Coronary artery (tissue), 2 donors: Measurements from ENCODE around the gene SETD7.

Source experiments
- DNase-seq: peaks from one replicate; pipeline ENCODE4 v3.0.0-alpha.2; 2017; ENCODE audit warnings: low spot score
- H3K27ac ChIP-seq, 2 donors: fragments of 200-600 bp; sonication (generic); one replicate each; pipeline ENCODE4 v1.5.1; 2016 to 2019
- H3K4me3 ChIP-seq: fragments of 200-600 bp; sonication (generic); 2 replicates; pipeline ENCODE4 v1.5.1; 2016; ENCODE audit warnings: mild to moderate bottlenecking, moderate library complexity
- TF ChIP-seq, protein P1 (sequence below): fragments of 200-600 bp; sonication (generic); IDR thresholded peaks from one replicate; pipeline ENCODE4 v1.5.1; 2019; ENCODE audit warnings: antibody characterized with exemption

SETD7 gene

DNA sequence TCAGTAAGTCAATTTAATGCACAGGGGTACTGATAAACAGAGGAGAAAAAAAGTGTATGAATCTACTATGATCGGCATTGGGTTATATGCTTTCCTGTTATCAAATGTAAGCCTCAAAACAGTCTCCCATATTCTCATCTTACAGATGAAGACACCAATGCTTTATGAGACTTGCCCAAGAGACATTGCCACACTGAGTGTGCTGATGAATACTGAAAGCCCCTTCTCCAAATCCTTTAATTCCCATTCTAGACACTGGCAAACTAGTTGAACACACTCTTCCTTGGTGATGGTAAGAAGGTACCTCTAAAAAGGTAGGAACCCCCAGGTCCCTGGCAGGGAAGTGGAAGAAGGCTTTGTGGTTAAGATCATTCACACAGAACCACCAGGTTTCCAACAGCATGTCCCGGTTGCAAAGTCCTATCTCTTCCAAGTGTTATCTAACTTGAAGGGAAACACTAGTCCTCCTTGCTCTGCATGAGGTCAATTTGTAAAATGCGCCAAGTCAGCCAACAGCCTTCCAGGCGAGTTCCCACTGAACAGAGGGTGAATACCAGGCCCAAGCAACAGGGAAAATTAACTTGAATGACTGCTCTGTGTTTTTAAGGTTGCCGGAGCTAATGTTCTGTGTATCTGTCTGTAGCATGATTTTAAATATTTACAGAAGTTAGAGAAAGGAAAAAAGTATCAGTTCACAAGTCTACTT, 5.1 kb downstream of the SETD7 start:
- no peak for DNase-seq
- H3K4me3 ChIP-seq: no peak overlapping the region
- TF ChIP-seq, protein P1, sequence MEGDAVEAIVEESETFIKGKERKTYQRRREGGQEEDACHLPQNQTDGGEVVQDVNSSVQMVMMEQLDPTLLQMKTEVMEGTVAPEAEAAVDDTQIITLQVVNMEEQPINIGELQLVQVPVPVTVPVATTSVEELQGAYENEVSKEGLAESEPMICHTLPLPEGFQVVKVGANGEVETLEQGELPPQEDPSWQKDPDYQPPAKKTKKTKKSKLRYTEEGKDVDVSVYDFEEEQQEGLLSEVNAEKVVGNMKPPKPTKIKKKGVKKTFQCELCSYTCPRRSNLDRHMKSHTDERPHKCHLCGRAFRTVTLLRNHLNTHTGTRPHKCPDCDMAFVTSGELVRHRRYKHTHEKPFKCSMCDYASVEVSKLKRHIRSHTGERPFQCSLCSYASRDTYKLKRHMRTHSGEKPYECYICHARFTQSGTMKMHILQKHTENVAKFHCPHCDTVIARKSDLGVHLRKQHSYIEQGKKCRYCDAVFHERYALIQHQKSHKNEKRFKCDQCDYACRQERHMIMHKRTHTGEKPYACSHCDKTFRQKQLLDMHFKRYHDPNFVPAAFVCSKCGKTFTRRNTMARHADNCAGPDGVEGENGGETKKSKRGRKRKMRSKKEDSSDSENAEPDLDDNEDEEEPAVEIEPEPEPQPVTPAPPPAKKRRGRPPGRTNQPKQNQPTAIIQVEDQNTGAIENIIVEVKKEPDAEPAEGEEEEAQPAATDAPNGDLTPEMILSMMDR: no peak
- peak overlapping the region in 1 of 2 donors; percentile 34 for H3K27ac ChIP-seq

DNA sequence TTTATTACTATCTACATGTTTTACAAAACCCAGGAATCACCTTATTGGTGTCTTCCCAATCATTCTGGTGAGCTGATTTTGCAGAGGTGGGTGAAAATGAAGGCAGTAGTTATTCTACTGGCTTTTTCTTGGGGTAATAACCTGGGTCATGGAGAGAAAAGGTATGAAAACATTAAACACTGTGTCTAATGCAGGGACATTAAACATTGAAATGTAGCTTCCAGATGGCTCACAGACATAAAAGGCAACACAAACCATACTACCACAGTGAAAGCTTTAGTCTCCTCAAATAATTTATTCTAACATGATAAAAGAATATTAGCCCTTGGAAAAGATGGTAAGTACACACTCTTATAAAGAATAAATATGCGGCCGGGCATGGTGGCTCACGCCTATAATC, 8.0 kb downstream of the SETD7 start:
- no peak overlapping the region for H3K27ac ChIP-seq
- TF ChIP-seq, protein P1: no peak
- H3K4me3 ChIP-seq: no peak overlapping the region
- DNase-seq: no peak

- Histone ChIP-seq H3K4me3 (no peak overlapping the region), H3K27ac (no peak overlapping the region)
- TF ChIP-seq, protein P1: no peak
- DNase-seq: no peak
These were observed 15.4 kb downstream of the SETD7 start for GRCh38 chr4:139540632-139541031.

DNA sequence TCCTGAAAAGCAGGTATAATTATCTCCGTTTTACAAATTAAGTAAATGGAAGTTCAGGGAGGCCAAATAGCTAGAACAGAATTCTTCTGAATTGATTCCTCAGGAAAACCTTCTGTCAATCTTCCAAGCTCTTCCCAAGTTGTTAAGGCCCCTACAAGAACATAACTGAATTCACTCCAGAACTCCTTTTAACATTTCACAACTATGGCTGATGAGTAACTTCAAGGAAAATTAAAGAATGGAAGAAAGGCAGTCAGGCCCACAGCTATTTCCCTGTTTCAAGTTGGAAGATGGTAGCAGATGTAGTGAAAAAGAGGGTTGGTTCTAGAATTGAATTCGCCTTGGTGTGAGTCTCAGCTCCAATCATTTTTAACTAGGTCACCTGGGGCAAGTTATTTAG, 15.9 kb downstream of the SETD7 start:
- Histone ChIP-seq H3K4me3 (no peak overlapping the region), H3K27ac (no peak overlapping the region)
- TF ChIP-seq, protein P1: no peak
- DNase-seq: no peak

DNA sequence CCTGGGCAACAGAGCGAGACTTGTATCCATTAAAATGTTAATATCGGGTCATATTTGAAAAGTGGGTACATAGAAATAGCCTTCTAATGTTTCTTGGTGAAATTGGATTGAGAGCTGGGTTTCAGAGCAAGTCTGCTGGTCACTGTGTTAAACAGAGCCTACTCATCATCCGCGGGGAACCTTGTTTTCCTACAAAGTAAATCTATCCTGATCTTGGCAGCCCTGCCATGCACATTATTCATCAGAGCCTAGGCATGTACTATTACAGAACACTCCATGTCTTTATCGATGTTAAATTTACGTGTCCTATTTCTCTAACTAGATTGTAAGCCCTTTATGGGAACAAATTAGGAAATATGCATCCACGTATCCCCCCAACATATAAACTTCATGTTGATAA, 18.7 kb downstream of the SETD7 start:
- DNase-seq: no peak
- H3K4me3 ChIP-seq: no peak overlapping the region

GRCh38 chr4:139535871-139536234, 20.2 kb downstream of the SETD7 start:
- H3K4me3 ChIP-seq: peak overlapping the region; percentile 15
- TF ChIP-seq, protein P1: no peak
- no peak for DNase-seq
- H3K27ac ChIP-seq: peak overlapping the region; percentile 15 to 57

More for the DNA sequence above, 18.7 kb downstream of the SETD7 start:
- no peak overlapping the region for H3K27ac ChIP-seq
- TF ChIP-seq, protein P1: no peak

DNA sequence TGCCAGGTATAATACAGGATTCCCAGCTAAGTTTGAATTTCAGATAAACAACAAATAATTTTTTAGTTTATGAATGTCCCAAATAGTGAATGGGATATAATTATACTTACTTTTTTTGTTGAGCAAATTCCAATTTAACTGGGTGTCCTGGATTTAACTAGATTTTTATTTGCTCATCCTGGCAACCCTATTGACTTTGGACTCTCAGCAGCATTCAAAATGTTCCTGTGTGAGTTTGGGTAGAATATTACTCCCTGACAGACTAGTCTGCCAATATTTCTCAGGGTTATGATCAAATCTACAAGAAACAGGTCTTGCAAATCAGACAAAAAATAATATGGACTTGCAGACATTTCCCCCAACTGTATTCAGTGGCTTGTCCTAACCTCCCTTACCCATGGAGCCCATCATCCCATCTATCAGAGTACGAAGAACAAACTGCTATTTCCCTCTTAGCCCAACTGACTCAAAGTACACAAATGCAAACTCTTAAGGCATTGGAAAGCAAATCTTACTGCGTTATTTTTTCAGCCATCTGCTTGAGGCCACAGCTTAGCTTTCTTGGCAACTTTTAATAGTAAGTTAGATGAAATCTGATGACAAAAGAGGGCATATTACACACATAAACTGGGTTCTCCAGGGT, 20.7 kb downstream of the SETD7 start:
- peak overlapping the region; percentile 15 to 57 for H3K27ac ChIP-seq
- TF ChIP-seq, protein P1: no peak
- H3K4me3 ChIP-seq: peak overlapping the region; percentile 15
- DNase-seq: no peak
